ENCODE measurements around the gene GZMB. TPM values are rescaled to one million over a fixed set of nuclear protein-coding genes. Genes with fewer than 3 reads are reported as not detected.

GZMB gene
- total RNA-seq, 1 experiment from 2014 or later = not detected

GRCh38 chr14:24629521-24629920 is 4.5 kb downstream of the GZMB start:
- no peak overlapping the region for H3K9ac ChIP-seq (ENCODE audit: extremely low read depth, insufficient read length, low read length)
- no peak overlapping the region for H3K27ac Mint-ChIP-seq
- H4K20me1 ChIP-seq (ENCODE audit: control insufficient read depth, insufficient read depth, insufficient read length) = no peaks in the 10 kb centered on the region
- H3K27me3 ChIP-seq (ENCODE audit: insufficient read depth, low read length) = no peaks in the 10 kb centered on the region
- peaks cover 0 to 29% (median 7%) of the 10 kb centered on the region in 3 experiments; a peak in 4 of 7 replicates for H3K36me3 Mint-ChIP-seq (ENCODE audit: insufficient read depth in 1 of 3, low read depth in 3 of 3)
- WGBS (ENCODE audit: extremely low coverage, insufficient read length, low lambda C conversion rate) = no CpG with 5 or more reads among the region's 6 CpGs
- H3T11ph ChIP-seq (ENCODE audit: low read length) = no peak overlapping the region
- H2BK20ac ChIP-seq (ENCODE audit: low read depth, low read length, poor library complexity, severe bottlenecking) = no peak overlapping the region
- H2BK15ac ChIP-seq (ENCODE audit: low read depth, low read length) = no peak overlapping the region
- H3K4me1 Mint-ChIP-seq = no peaks in the 10 kb centered on the region
- no peak overlapping the region for H4K5ac ChIP-seq (ENCODE audit: insufficient read length, low read depth, low read length)
- H3K4me1 ChIP-seq (ENCODE audit: insufficient read depth, low read length) = no peaks in the 10 kb centered on the region; the same call in 1 of the 2 replicates
- peaks cover 4 to 87% of the 10 kb centered on the region in 2 experiments; a peak in 3 of 5 replicates for H3K9me3 Mint-ChIP-seq
- no peak overlapping the region for H3K4me3 Mint-ChIP-seq
- TF ChIP-seq CTCF (conservative IDR thresholded peaks at IDR 0.05) = no peak
- no peaks in the 10 kb centered on the region for H3K79me1 ChIP-seq (ENCODE audit: insufficient read depth, low read depth, low read length, poor library complexity, severe bottlenecking)
- H4K8ac ChIP-seq (replicated peaks; ENCODE audit: insufficient read length, low read depth, low read length) = no peak overlapping the region
- H3K56ac ChIP-seq (ENCODE audit: insufficient read length, low read depth, low read length) = no peak overlapping the region
- no peaks in the 10 kb centered on the region for H3K79me2 ChIP-seq (ENCODE audit: insufficient read depth, low read length)
- no peak overlapping the region for H2AK5ac ChIP-seq (ENCODE audit: insufficient read length, low read length)
- H3K4ac ChIP-seq (ENCODE audit: low read depth, low read length) = no peak overlapping the region
- H3K4me2 ChIP-seq (ENCODE audit: insufficient read depth, insufficient read length, low read length) = no peak overlapping the region
- no peaks in the 10 kb centered on the region for H3K9me3 ChIP-seq (ENCODE audit: control insufficient read depth, low read depth, low read length)
- H2BK12ac ChIP-seq (ENCODE audit: insufficient read length, low read depth, low read length) = no peak overlapping the region
- no peaks in the 10 kb centered on the region for H3K23me2 ChIP-seq (ENCODE audit: insufficient read length, low read depth, low read length, poor library complexity, severe bottlenecking)
- no peak for DNase-seq
- no peak overlapping the region for H3K27ac ChIP-seq (ENCODE audit: insufficient read length, low read depth, low read length)
- H3K14ac ChIP-seq (ENCODE audit: insufficient read depth, low read length) = no peak overlapping the region
- no peak overlapping the region for H3K23ac ChIP-seq (ENCODE audit: insufficient read length, low read depth, low read length)
- no peak overlapping the region for H3K18ac ChIP-seq (ENCODE audit: insufficient read length, low read depth, low read length)
- H4K91ac ChIP-seq (ENCODE audit: insufficient read length, low read depth, low read length) = no peak overlapping the region
- H2BK5ac ChIP-seq (ENCODE audit: insufficient read length, low read length) = no peak overlapping the region
- peaks cover 6% of the 10 kb centered on the region for H3K27me3 Mint-ChIP-seq (ENCODE audit: low read depth)
- H2AFZ ChIP-seq (ENCODE audit: low read length) = no peak overlapping the region
- no peak overlapping the region for H2BK120ac ChIP-seq (ENCODE audit: low read depth, low read length, poor library complexity, severe bottlenecking)

Data from H9 (cell line).